Activated CD4-positive, alpha-beta T cell treated with anti-CD3 and anti-CD28 coated beads, Interleukin-2, amount 50 U/mL, for 48 hours (primary cell): ENCODE data around the gene MAP2K5.
A peak's percentile ranks its signal among the peaks of the same experiment; 100 is the strongest.

Experiments used
- DNase-seq, 2 experiments: peaks; one replicate each; pipeline ENCODE4 v3.0.0-alpha.2; 2020

MAP2K5 gene

GRCh38 chr15:67762610-67763368 is 220.3 kb downstream of the MAP2K5 start:
- peak; percentile 61 to 73 for DNase-seq

DNA sequence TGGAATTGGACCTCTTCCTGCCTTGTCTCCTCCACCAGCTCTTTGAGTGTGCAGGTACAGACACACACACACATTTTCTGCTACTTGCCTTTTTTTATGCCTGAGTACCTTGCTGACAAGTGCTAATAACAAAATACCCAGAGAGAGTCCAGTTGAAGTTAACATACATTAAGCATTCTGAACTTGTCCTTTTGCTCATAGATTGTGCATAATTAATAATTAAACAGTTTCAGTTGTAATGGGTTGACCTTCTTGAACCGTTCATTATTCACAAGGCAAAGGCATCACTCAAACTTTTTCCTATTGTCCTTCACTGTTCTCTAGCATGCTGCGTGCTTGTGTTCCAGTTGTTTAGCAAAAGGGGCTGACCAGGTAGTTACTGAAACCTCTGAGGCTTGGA is 223.2 kb downstream of the MAP2K5 start:
- DNase-seq = no peak

DNA sequence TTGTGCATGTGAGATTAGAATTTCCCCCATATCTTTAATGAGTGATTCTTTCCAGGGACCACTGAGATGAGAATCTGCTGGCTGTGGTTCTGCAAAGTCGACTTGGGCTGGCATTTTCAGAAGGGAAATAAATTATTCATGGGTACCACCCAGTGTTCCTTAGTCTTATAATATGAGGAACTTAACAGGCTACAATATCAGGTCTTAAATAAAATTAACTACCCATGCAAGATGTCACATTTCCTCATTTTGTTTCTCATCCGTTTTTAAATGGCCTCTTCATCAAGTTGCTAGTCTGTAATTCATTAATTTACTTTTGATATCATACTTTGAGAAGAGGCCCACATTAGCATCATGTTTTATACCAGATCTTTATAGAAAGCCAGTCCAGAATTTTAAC is 224.5 kb downstream of the MAP2K5 start:
- no peak for DNase-seq

DNA sequence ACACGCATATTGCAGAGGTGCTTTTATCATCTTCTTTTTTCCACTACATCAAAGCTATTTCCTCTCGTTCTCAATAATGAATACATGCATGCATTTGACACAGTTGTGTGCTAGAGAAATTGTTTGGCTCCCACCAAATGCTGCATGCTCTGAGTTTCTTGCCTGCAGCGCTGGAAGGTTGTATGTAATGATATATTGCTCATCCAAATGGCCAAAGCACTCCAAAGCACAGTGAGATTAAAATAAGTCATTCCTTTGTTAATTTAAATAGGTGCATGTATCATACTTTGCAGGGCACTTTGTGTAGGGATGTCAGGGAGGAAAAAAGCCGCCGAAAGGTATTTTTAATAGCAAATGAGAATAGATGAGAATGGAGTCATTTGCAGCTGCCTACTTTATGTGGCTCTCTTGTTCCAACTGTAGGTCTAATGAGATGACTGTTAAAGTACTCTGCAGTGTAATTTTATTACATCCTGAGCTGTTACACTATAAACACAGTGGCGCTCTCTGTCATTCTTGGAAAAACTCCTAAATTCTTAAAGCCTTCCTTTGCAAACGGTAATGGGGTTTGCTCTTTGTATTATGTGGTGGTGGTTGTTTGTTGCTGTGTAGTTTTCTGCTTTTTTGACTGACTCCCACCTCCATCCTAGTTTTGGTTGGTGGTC is 225.9 kb downstream of the MAP2K5 start:
- DNase-seq = no peak

DNA sequence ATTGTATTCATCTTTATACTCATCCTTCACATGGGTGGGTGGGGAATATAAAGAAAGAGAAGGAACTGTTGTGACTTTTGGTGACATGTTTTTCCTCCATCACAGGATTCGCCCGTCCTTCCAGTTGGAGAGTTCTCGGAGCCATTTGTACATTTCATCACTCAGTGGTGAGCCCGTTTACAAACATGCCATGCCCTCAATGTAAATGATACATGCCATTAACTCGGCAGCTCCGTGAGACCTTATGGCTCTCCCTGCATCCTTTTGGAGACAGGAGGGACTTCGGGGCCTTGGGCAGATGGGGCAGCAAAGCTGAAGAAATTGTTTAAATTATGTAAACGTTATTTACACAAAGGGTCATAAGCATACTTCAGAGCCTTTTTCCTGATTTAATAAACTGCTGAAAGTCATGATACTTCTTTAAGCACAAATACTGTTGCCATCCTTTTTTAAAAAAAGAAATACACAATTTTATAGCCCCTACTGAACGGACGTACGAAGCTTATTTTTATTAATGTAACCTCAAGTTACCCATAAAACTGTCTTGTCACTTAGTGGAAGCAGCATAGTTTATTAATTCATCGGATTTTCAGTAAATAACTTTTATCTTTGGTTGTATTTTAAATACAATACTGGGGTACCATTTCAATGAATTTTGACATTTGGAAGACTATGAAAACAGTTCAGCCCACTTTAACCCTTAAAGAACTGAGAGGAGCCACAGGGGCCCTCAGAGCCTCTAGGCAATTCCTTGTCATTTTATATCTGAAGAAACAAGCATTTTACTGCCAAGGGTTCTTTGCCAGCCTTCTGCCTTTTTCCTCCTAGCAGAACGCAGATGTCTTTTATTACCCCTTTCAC is 227.2 kb downstream of the MAP2K5 start:
- DNase-seq = no peak

- no peak for DNase-seq
Measured at GRCh38 chr15:67770358-67770628, 227.8 kb downstream of the MAP2K5 start.

DNA sequence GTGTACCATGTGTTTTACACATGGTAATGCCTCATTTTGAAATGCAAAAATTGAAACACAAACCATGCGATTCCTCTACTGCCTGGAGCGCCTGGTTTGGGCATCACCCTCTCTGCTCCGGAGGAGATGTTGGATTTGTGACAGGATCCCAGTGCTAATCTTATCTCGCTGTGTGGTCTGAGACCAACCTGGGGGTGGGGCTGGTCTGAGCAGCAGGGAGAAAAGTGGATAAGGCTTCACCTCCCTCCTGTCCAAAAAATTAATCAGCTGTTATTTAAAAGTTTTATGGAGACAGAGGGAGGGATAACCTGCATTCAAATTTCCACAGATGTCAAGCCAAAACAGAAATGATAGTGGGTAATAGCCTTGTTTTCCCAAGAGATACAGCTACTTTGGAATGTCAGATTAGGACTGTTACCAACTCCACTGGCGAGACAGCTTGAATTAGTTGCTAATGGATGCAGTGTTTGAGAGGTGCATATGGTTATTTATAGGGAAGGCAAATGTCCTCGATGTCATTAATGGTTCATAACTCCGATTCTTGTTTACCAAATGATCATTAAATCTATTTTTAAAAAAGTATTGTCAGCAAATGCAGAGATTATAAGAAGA is 228.8 kb downstream of the MAP2K5 start:
- no peak for DNase-seq

- DNase-seq = no peak
Measured at GRCh38 chr15:67774626-67775025, 232.1 kb downstream of the MAP2K5 start.

DNA sequence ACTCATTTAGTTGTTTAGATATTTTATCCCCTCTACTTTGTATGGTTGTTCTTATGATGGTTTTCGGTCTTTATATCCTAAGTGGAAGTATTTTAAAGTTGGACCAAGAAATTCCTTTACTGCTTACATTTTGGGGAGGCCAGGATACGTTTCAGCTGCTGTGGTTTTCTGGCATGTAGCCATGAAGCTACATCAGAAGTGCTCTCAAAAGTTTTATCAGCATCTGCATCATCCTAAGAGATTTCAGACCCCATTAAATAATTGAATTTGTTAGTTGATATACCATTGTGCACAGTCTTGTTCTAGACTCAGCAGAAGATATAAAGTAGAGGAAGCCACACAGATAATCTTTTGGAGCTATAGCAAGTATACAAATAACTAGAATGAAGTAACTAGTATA is 232.7 kb downstream of the MAP2K5 start:
- DNase-seq = no peak

- DNase-seq = no peak
Measured at GRCh38 chr15:67775998-67776397, 233.5 kb downstream of the MAP2K5 start.

DNA sequence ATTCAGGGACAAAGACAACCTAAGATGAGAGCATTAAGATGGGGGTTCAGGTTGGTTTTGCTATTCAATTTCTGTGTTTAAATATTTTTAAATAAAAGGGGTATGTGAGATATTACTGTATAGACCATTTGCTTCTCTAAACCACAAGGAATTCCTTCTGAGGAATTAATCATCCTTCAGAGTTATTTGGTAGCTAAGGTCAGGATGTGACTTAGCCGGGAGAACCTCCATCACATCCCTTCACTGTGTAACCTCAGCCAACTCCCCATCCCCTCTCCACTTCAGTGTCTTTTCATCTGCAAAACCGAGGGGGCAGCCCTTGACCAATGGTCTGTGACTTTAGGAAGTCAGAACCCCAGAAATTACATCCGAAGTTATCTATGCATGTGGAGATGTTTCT is 234.1 kb downstream of the MAP2K5 start:
- no peak for DNase-seq

GRCh38 chr15:67777071-67777470 is 234.6 kb downstream of the MAP2K5 start:
- DNase-seq = no peak

DNA sequence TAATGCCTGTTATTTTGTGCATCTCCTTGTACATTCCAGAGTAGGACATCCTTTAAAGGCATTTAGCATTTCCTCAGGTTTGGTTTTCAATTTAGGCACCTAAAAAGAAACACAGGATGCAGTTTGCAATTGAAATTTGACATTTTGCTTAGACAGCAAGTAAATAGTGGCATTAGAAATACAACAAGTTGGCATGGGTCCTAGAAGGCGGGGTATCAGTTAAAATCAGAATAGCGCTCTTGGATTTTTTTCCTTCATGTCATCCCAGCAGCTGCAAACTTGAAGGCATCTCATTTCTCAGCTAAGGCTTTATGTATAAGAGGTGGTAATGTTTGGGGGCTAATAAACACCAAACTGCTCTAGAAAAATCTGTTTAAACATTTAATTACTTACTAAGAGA is 235.3 kb downstream of the MAP2K5 start:
- DNase-seq = no peak

GRCh38 chr15:67778968-67779548 is 236.6 kb downstream of the MAP2K5 start:
- DNase-seq = no peak

GRCh38 chr15:67779549-67780111 is 237.1 kb downstream of the MAP2K5 start:
- DNase-seq = no peak

DNA sequence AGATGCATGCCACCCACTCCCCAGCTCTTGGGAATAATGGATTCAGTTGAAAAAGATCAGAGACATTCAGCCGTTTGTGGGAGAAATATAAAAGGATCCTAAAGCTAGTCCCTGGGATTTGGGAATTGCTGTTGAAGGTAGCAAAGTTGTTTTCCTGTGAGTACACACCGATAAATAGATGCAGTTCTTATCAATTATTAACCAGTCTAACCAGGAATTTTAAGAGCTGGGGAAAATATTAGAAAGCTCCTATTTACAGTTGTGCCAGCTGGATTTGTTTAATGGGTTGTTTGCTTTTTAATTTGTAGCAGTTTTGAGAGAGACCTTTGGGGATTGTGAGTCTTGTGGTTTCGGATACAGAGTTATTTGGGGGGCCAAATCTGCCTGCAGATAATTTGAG is 238.6 kb downstream of the MAP2K5 start:
- DNase-seq = no peak

GRCh38 chr15:67781907-67782690 is 239.6 kb downstream of the MAP2K5 start:
- DNase-seq = no peak

GRCh38 chr15:67782691-67782991 is 240.1 kb downstream of the MAP2K5 start:
- no peak for DNase-seq

- peak; percentile 5 to 25 for DNase-seq
Measured at GRCh38 chr15:67783303-67783702, 240.8 kb downstream of the MAP2K5 start.

GRCh38 chr15:67784090-67784781 is 241.7 kb downstream of the MAP2K5 start:
- no peak for DNase-seq

DNA sequence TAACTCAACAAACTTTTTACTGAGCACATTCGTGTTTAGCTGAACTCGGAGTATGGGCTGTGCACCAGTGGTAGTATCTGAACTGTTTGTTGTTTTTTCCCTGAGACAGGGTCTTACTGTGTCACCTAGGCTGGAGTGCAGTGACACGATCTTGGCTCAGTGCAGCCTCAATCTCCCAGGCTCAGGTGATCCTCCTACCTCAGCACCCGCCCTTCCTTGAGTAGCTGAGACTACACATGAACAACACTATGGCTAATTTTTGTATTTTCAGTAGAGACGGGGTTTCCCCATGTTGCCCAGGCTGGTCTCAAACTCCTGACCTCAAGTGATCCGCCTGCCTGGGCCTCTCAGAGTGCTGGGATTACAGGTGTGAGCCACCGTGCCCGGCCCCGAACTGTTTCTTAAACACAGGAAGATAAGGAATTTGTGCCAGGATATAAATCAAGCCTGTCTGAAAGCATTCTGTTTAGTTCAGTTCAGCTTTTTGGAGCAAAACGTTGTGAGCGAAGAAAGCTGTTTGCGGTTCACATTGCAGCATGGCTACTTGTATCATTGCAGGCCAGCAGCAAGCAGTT is 242.4 kb downstream of the MAP2K5 start:
- no peak for DNase-seq
